Neutrophil (primary cell): ENCODE data around the gene KCNF1.

Experiments
- H3K27ac ChIP-seq: fragments of 200-600 bp; sonication (generic); 2 replicates; pipeline ENCODE4 v1.5.1; 2016; ENCODE audit warnings: mild to moderate bottlenecking, moderate library complexity
- H3K27me3 ChIP-seq: fragments of 200-600 bp; sonication (generic); 2 replicates; pipeline ENCODE4 v1.6.0; 2016; ENCODE audit warnings: mild to moderate bottlenecking
- H3K36me3 ChIP-seq: fragments of 200-600 bp; sonication (generic); 2 replicates; pipeline ENCODE4 v1.5.1; 2017
- H3K4me1 ChIP-seq, 2 experiments: fragments of 200-600 bp in 1 of 2; sonication (generic) in 1 of 2; 1 replicate in 1 of 2; 2 replicates in 1 of 2; pipeline versions ENCODE4 v1.5.1 to v1.6.1; 2013 to 2016; ENCODE audit warnings: low read depth in 1 of 2, low read length in 1 of 2, mild to moderate bottlenecking in 1 of 2, moderate library complexity in 1 of 2; ENCODE audit not compliant: control insufficient read depth in 1 of 2, insufficient read depth in 1 of 2
- H3K4me3 ChIP-seq, 2 experiments: fragments of 200-600 bp in 1 of 2; sonication (generic) in 1 of 2; 1 replicate in 1 of 2; 2 replicates in 1 of 2; pipeline ENCODE4 v1.5.1; 2013 to 2016; ENCODE audit warnings: low read depth in 1 of 2, low read length in 1 of 2, mild to moderate bottlenecking in 1 of 2, moderate library complexity in 1 of 2
- H3K9me3 ChIP-seq: fragments of 200-600 bp; sonication (generic); 2 replicates; pipeline ENCODE4 v1.5.1; 2016
- TF ChIP-seq, protein P1 (sequence below): fragments of 200-600 bp; sonication (generic); IDR thresholded peaks from 2 replicates; pipeline ENCODE4 v1.5.1; 2016; ENCODE audit warnings: antibody characterized with exemption

The KCNF1 gene

DNA sequence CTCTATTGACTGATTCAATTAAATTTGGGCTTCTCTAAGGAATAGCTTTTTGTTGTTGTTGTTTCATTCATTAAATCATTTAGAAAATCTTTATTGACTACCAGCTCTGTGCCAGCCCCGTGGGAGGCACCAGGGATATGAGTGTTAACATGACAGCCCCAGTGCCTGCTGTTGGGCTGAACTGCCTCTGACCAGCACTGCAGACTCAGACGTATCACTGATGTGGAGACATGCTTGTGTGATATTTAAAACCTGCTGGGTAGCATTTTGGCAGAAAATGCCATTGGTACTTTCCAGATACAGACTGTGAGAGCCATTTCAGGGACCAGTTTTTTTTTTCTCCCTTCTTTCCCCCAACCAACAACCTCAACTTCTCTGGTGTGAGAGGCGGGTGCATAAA is 38.6 kb upstream of the KCNF1 start:
- Histone ChIP-seq H3K4me3 (no peak overlapping the region), H3K27ac (no peak overlapping the region), H3K27me3 (peaks cover 32% of the 10 kb centered on the region), H3K9me3 (no peaks in the 10 kb centered on the region), H3K4me1 (peaks cover 19% of the 10 kb centered on the region in 2 experiments), H3K36me3 (no peaks in the 10 kb centered on the region)
- TF ChIP-seq, protein P1, sequence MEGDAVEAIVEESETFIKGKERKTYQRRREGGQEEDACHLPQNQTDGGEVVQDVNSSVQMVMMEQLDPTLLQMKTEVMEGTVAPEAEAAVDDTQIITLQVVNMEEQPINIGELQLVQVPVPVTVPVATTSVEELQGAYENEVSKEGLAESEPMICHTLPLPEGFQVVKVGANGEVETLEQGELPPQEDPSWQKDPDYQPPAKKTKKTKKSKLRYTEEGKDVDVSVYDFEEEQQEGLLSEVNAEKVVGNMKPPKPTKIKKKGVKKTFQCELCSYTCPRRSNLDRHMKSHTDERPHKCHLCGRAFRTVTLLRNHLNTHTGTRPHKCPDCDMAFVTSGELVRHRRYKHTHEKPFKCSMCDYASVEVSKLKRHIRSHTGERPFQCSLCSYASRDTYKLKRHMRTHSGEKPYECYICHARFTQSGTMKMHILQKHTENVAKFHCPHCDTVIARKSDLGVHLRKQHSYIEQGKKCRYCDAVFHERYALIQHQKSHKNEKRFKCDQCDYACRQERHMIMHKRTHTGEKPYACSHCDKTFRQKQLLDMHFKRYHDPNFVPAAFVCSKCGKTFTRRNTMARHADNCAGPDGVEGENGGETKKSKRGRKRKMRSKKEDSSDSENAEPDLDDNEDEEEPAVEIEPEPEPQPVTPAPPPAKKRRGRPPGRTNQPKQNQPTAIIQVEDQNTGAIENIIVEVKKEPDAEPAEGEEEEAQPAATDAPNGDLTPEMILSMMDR = no peak

DNA sequence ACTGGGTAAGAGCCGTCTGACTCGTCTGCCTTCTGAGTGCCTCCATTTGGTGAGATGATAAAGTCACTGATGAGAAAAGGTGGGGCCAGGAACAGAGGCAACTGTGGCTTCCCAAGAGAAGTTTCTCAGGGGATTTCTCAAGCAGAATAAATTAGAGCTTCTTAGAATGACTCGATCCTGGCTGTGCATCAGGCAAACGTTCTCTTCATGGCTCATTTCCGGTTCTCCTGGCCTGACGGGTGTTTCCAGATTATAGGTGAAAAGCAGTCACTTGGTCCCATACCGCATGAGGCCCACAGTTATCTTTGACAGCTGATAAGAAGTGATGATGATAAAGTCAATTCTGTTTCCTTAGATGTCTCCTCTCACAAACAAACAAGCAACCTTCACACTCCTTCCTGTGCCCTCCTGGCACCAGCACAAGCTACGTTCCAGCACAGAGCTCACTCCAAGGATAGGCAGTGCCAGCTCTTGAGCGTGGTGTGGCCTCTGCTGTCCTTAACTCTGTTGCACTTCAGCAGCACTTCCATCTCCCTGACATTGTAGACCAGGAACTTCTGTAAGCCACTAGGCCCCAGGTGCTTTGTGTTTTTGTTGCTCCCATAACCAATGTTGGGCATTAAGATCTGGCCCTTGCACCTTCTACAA is 37.8 kb upstream of the KCNF1 start:
- TF ChIP-seq, protein P1 = no peak
- no peak overlapping the region for H3K27ac ChIP-seq
- no peaks in the 10 kb centered on the region for H3K9me3 ChIP-seq
- no peak overlapping the region for H3K4me3 ChIP-seq
- no peaks in the 10 kb centered on the region for H3K36me3 ChIP-seq
- peaks cover 19% of the 10 kb centered on the region in 2 experiments for H3K4me1 ChIP-seq
- peaks cover 31% of the 10 kb centered on the region for H3K27me3 ChIP-seq

DNA sequence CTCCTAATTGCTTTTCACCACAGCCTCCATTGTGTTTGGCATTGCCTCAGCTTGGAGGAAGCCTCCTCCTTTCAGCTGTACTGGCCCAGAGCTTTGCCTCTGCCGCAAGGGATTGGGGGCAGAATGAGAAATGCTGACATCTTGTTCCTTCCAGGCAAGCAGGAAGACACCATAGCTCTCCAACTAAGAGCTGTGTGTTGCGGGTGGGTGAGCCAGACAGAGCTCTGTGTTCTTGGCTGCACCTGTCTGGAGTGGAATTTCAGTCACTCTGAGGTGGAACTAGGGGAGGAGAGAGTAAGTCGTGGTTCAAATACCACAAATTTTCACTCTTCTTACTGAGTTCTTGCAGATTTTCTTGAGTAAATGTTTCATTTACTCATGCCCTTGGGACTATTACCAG is 36.6 kb upstream of the KCNF1 start:
- H3K27ac ChIP-seq = no peak overlapping the region
- no peaks in the 10 kb centered on the region for H3K36me3 ChIP-seq
- TF ChIP-seq, protein P1 = no peak
- peaks cover 36% of the 10 kb centered on the region for H3K27me3 ChIP-seq
- no peak overlapping the region for H3K4me3 ChIP-seq
- H3K4me1 ChIP-seq = peaks cover 19% of the 10 kb centered on the region in 2 experiments
- no peaks in the 10 kb centered on the region for H3K9me3 ChIP-seq

DNA sequence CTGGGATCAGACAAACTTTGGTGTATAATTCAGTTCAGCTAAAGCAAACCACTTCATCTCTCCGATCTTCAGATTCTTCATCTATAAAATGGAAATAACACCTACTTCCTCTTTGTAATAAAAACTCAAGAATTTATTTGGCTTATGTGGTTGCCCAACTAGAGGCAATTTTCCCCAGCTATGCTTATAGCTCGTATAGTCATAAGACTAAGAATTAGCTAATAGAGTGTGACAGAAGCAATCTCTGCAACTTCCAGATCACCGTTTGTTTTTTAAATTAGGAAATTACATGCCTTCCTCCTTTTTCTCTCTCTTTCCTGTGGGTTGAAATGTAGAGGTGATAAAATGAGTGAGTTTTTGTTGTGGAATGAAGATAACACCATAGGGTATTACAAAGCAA is 35.3 kb upstream of the KCNF1 start:
- Histone ChIP-seq H3K4me3 (no peak overlapping the region), H3K36me3 (no peaks in the 10 kb centered on the region), H3K9me3 (no peaks in the 10 kb centered on the region), H3K4me1 (peaks cover 19 to 25% of the 10 kb centered on the region in 2 experiments), H3K27ac (no peak overlapping the region), H3K27me3 (peaks cover 36% of the 10 kb centered on the region)
- TF ChIP-seq, protein P1 = no peak

DNA sequence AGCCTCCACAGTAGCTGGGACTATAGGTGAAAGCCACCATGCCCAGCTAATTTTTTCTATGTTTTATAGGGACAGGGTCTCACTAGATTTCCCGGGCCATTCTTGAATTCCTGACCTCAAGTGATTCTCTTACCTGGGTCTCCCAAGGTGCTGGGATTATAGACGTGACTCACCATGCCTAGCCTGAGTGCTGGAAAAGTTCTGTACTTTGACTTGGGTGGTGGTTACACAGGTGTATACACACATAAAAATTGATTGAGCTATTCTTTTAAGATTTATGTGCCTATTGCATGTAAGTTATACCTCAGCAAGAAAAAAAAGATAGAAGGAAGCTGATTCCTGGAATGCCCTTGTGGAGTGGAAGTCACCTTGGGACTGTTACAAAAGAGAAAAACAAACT is 34.8 kb upstream of the KCNF1 start:
- no peak overlapping the region for H3K27ac ChIP-seq
- peaks cover 19 to 25% of the 10 kb centered on the region in 2 experiments for H3K4me1 ChIP-seq
- H3K4me3 ChIP-seq = no peak overlapping the region
- no peaks in the 10 kb centered on the region for H3K9me3 ChIP-seq
- TF ChIP-seq, protein P1 = no peak
- H3K36me3 ChIP-seq = no peaks in the 10 kb centered on the region
- peaks cover 36% of the 10 kb centered on the region for H3K27me3 ChIP-seq
